Heart right ventricle (tissue), 16 donors: ENCODE measurements around the gene ELOVL5. TPM values are rescaled to one million over a fixed set of nuclear protein-coding genes. Genes with fewer than 3 reads are reported as not detected.
A peak's percentile ranks its signal among the peaks of the same experiment; 100 is the strongest.
"Not testable (repeated sequence)": the region's sequence is repeated elsewhere in the genome, so short reads cannot be mapped to it uniquely, and the experiment has no call there.

Source experiments
- ATAC-seq, 8 donors: fragments of 200-7000 bp; cut with Tn5 transposase; one replicate each; pipeline ENCODE4 v1.9.1; 2020; ENCODE audit warnings: mild to moderate bottlenecking in 8 of 8, moderate library complexity in 8 of 8, moderate number of reproducible peaks in 1 of 8
- DNase-seq, 2 donors: peaks; one replicate each; pipeline ENCODE4 v3.0.0-alpha.2; 2020
- H3K27ac ChIP-seq, 10 donors: fragments of 200-600 bp; sonication (generic) in 2 of 10; one replicate each; pipeline versions ENCODE4 v1.5.0 to v1.8.0; 2020 to 2022; ENCODE audit warnings: mild to moderate bottlenecking in 3 of 10
- H3K27me3 ChIP-seq, 7 donors: fragments of 200-600 bp; one replicate each; pipeline ENCODE4 v1.8.0; 2021 to 2022; ENCODE audit warnings: mild to moderate bottlenecking in 2 of 7
- H3K36me3 ChIP-seq, 9 donors: fragments of 200-600 bp; sonication (generic) in 1 of 9; one replicate each; pipeline versions ENCODE4 v1.5.0 to v1.8.0; 2020 to 2022; ENCODE audit warnings: mild to moderate bottlenecking in 2 of 9
- H3K4me1 ChIP-seq, 9 donors: fragments of 200-600 bp; sonication (generic) in 1 of 9; one replicate each; pipeline versions ENCODE4 v1.5.0 to v1.8.0; 2020 to 2022; ENCODE audit warnings: mild to moderate bottlenecking in 4 of 9
- H3K4me3 ChIP-seq, 10 donors: fragments of 200-600 bp; sonication (generic) in 2 of 10; one replicate each; pipeline versions ENCODE4 v1.5.0 to v1.8.0; 2020 to 2022; ENCODE audit warnings: mild to moderate bottlenecking in 7 of 10, moderate library complexity in 2 of 10
- H3K9me3 ChIP-seq, 11 donors: fragments of 200-600 bp in 10 of 11; sonication (generic) in 2 of 11; one replicate each; pipeline versions ENCODE4 v1.5.0 to v1.8.0; 2013 to 2022; ENCODE audit warnings: mild to moderate bottlenecking in 2 of 11, control low read depth in 1 of 11, moderate library complexity in 1 of 11
- WGBS, 2 donors: extraction: QIAGEN DNeasy Blood & Tissue Kit; methylation state at CpG; one replicate each; pipeline ENCODE4 v1.1.7; 2013; ENCODE audit warnings: inconsistent platforms in 1 of 2; 5-methylcytosine and 5-hydroxymethylcytosine counted together
- intact Hi-C, 10 donors: fragments of 100-400 bp; cut with DNase I; formaldehyde crosslinking; loops; one replicate each; pipeline versions ENCODE4 v1.11.1 to v1.14.2; 2022
- polyA plus RNA-seq, 2 donors: library from polyadenylated mRNA; stranded (reverse); fragments of 200-250 nt; gene quantifications; one replicate each; pipeline ENCODE4 v1.2.3, GENCODE V29; 2013
- total RNA-seq, 10 donors: library from RNA; stranded (reverse); fragmentation: NEBNext Ultra II Directional in 3 of 10; extraction: Animal tissue kit (Norgen Biotek cat#: 25700) in 3 of 10; gene quantifications; one replicate each; pipeline versions ENCODE4 v1.2.1 to v1.2.4, GENCODE V29; 2021 to 2023
- TF ChIP-seq, protein P1 (sequence below), 9 donors: fragments of 200-600 bp; sonication (generic) in 2 of 9; IDR thresholded peaks; one replicate each; pipeline versions ENCODE4 v1.5.0 to v1.8.0; 2021 to 2022; ENCODE audit warnings: antibody characterized with exemption in 9 of 9, mild to moderate bottlenecking in 5 of 9, moderate library complexity in 1 of 9
- donor health status: Arrhythmogenic right ventricular cardiomyopathy.
- donor health status: ischemic (EF 13 %, LVEDD 7.1; RV severe dilation, severe dysfunction).
- donor health status: healthy with polysubstance abuse.
- donor health status: DM: no; HTN: yes; CAD: no.
- donor health status: DM: no; HTN: no; CAD: no.
- donor health status: ischemic (EF 25% LVEDD 6.9; RV normal size, moderate dysfunction).
- donor health status: ischemic (EF 25% LVEDD 5.7; RV mildly dilated, moderate dysfunction).
- donor health status: healthy.
- donor health status: DM: yes; HTN: yes; CAD: no.
- donor health status: Ischemic cardiomyopathy.
- donor health status: ischemic (EF 35%, LVEDD 5.7; RV mildly dilated, moderate dysfunction).
- donor health status: nonischemic (EF 11% LVEDD 7.7; RV severe dilation, severe dysfunction).
- donor health status: DM: yes; HTN: yes; CAD: no.
- donor health status: PGD.
- donor health status: ischemic (EF 29% LVEDD 5.4; RV normal size, mild dysfunction).
- donor health status: nonischemic (EF 23%, LVEDD 6.1; RV moderate dilation, normal function).

The ELOVL5 gene
- total and polyA plus RNA-seq, 12 donors, result 16.9 to 48.1 (median 29.7) TPM

DNA sequence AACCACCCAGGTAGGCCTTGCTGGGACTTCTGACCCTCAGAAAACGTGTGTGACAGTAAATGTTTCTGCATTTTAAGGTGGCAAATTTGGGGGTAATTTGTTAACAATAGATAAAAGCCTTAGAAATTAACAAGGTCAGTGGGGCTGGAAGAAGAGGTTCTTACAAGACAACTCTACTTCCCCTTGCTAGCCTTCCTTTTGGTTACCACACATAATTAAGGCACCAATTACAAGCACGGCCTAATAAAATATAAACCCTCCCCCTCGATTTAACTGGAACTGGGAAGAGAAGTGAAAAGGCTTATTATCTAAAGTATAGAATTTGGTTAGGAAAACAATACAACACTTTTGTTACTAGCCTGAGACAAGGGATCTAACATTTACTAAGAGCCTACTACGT is 38.8 kb downstream of the ELOVL5 start:
- Histone ChIP-seq H3K4me1 (peaks cover 0 to 84% (median 52%) of the 10 kb centered on the region in 9 donors), H3K27me3 (no peaks in the 10 kb centered on the region), H3K4me3 (no peak overlapping the region), H3K9me3 (peaks cover 0 to 6% (median 0%) of the 10 kb centered on the region in 11 donors), H3K27ac (peak overlapping the region in 2 of 10 donors; percentile 31 to 35), H3K36me3 (no peaks in the 10 kb centered on the region)
- DNase-seq, result no peak
- no peak for ATAC-seq
- 84 to 87% methylated on average over 4 of the region's 4 CpGs for WGBS, 2 donors
- TF ChIP-seq, protein P1, sequence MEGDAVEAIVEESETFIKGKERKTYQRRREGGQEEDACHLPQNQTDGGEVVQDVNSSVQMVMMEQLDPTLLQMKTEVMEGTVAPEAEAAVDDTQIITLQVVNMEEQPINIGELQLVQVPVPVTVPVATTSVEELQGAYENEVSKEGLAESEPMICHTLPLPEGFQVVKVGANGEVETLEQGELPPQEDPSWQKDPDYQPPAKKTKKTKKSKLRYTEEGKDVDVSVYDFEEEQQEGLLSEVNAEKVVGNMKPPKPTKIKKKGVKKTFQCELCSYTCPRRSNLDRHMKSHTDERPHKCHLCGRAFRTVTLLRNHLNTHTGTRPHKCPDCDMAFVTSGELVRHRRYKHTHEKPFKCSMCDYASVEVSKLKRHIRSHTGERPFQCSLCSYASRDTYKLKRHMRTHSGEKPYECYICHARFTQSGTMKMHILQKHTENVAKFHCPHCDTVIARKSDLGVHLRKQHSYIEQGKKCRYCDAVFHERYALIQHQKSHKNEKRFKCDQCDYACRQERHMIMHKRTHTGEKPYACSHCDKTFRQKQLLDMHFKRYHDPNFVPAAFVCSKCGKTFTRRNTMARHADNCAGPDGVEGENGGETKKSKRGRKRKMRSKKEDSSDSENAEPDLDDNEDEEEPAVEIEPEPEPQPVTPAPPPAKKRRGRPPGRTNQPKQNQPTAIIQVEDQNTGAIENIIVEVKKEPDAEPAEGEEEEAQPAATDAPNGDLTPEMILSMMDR (IDR thresholded peaks at IDR 0.05), result no peak
- intact Hi-C loops, result loop anchor here in 2 of 10 donors (5.0 to 10.0 kb wide), 2 partner anchors 37 to 155 kb away; partner anchors contain the start of gene ELOVL5 (in 1 of the 2)

DNA sequence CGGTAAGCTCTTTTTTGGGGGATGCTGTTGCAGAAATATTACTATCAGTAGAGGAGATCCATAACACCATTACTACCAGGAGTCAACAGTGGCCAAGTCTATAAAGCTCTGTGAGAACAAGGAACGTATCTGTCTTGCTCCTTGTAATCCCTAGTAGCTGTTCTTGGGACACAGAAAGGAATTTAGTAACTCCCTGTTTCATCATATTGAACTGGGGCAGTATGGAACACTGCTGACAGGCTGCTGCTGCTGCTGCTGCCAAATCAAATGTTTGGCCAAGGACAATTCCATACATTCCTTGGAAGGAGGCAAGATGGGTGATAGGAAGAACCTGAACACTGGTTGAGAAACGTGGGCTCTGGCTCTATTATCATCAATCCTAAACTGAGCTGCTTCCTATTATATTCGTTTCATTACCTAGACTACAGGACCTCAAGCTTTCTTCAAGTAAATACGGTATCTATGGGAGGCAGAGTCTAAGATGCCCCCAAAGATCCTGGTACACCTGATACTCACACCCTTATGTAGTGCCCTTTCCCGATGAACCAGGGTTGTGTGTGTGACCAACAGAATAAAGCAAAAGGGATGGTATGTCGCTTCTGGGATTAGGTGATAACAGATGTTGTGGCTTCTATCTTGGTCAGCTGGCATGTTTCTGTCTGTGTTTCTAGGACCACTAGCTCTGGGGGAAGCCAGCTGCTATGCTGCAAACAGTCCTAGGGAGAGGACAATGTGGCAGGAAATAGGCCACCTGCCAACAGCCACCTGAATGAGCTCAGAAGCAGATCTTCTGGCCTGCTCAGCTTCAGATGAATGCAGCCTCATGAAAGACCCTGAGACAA is 39.5 kb downstream of the ELOVL5 start:
- Histone ChIP-seq H3K27me3 (no peaks in the 10 kb centered on the region), H3K9me3 (peaks cover 0 to 6% (median 0%) of the 10 kb centered on the region in 11 donors), H3K27ac (peak overlapping the region in 2 of 10 donors; percentile 31 to 35), H3K36me3 (no peaks in the 10 kb centered on the region), H3K4me3 (no peak overlapping the region), H3K4me1 (peaks cover 0 to 78% (median 46%) of the 10 kb centered on the region in 9 donors)
- WGBS, 2 donors, result 53 to 60% methylated on average over 7 of the region's 7 CpGs
- intact Hi-C loops, result loop anchor here in 1 of 10 donors (10.0 kb wide), 1 partner anchor 156 kb away; no protein-coding TSS in a partner anchor
- ATAC-seq (peak in 5 of 8 donors; percentile 36 to 63 (median 48)), DNase-seq (no peak)
- TF ChIP-seq, protein P1 (IDR thresholded peaks at IDR 0.05), result no peak

DNA sequence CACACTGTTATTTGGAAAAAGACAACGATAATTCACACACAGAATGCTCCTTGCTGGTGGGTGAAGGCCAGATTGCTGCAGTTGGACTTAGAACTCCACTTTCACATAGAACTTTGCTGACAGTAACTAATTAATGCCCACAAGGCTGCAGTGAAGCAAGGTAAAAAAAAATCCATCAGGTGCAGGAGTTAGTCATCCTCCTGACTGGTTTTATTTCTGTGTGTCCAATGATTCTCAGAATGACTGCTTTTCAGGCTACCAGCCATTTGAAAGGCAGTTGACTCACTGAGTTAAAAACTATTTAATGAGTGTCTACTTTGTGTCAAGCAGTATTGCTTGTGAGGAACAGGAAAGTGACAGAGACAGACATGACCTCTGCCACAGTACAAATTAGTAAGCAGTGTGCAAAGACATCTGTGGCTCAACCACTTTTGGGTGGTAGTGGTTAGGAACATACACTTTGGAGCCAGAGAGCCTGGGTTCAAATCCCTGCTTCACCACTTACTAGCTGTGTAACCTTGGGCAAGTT is 41.9 kb downstream of the ELOVL5 start:
- Histone ChIP-seq H3K9me3 (no peaks in the 10 kb centered on the region), H3K4me1 (peaks cover 0 to 77% (median 60%) of the 10 kb centered on the region in 9 donors), H3K36me3 (no peaks in the 10 kb centered on the region), H3K4me3 (no peak overlapping the region), H3K27me3 (no peaks in the 10 kb centered on the region), H3K27ac (peak overlapping the region in 2 of 10 donors; percentile 3 to 7)
- DNase-seq (no peak), ATAC-seq (peak in 1 of 8 donors; percentile 30)
- intact Hi-C loops, result loop anchor here in 1 of 10 donors (10.0 kb wide), 1 partner anchor 158 kb away; no protein-coding TSS in a partner anchor
- WGBS, 2 donors, result 84% methylated on average over 1 of the region's 1 CpG
- TF ChIP-seq, protein P1 (IDR thresholded peaks at IDR 0.05), result no peak

DNA sequence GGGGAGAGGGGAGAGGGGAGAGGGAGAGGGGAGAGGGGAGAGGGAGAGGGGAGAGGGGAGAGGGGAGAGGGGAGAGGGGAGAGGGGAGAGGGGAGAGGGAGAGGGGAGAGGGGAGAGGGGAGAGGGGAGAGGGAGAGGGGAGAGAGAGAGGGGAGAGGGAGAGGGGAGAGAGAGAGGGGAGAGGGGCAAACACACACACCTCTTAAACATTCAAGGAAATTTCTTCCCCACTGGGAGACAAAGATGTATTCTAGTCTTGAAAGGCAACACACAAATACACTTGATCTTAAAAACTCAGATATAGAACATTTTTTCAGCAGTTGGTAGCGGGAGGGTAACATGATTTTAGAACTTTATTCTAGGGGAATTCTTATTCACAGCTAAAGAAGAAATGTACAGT is 42.5 kb downstream of the ELOVL5 start:
- not testable (repeated sequence) for ATAC-seq, DNase-seq, H3K36me3 ChIP-seq, H3K27me3 ChIP-seq, H3K4me3 ChIP-seq, H3K9me3 ChIP-seq
- intact Hi-C loops, result loop anchor here in 1 of 10 donors (10.0 kb wide), 1 partner anchor 159 kb away; no protein-coding TSS in a partner anchor
- 98 to 100% methylated on average over 1 of the region's 1 CpG for WGBS, 2 donors
- H3K4me1 ChIP-seq, result peaks cover 0 to 80% (median 67%) of the 10 kb centered on the region in 9 donors
- peak overlapping the region in 2 of 10 donors; percentile 3 to 7 for H3K27ac ChIP-seq

DNA sequence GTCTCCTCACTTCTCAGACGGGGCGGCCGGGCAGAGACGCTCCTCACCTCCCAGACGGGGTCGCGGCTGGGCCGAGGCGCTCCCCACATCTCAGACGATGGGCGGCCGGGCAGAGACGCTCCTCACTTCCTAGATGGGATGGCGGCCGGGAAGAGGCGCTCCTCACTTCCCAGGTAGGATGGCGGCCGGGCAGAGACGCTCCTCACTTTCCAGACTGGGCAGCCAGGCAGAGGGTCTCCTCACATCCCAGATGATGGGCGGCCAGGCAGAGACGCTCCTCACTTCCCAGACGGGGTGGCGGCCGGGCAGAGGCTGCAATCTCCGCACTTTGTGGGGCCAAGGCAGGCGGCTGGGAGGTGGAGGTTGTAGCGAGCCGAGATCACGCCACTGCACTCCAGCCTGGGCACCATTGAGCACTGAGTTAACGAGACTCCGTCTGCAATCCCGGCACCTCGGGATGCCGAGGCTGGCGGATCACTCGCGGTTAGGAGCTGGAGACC is 43.2 kb downstream of the ELOVL5 start:
- WGBS, 2 donors, result 94 to 98% methylated on average over 21 to 37 of the region's 37 CpGs
- not testable (repeated sequence) for DNase-seq, H3K36me3 ChIP-seq, H3K9me3 ChIP-seq, ATAC-seq, H3K27me3 ChIP-seq, H3K27ac ChIP-seq, H3K4me3 ChIP-seq
- peaks cover 2 to 80% (median 73%) of the 10 kb centered on the region in 9 donors for H3K4me1 ChIP-seq
- intact Hi-C loops, result loop anchor here in 1 of 10 donors (10.0 kb wide), 1 partner anchor 159 kb away; no protein-coding TSS in a partner anchor

DNA sequence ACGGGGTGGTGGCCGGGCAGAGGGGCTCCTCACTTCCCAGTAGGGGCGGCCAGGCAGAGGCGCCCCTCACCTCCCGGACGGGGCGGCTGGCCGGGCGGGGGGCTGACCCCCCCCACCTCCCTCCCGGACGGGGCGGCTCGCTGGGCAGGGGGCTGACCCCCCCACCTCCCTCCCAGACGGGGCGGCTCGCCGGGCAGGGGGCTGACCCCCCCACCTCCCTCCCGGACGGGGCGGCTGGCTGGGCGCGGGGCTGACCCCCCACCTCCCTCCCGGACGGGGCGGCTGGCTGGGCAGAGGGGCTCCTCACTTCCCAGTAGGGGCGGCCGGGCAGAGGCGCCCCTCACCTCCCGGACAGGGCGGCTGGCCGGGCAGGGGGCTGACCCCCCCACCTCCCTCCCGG is 43.8 kb downstream of the ELOVL5 start:
- 94 to 98% methylated on average over 16 to 23 of the region's 32 CpGs for WGBS, 2 donors
- intact Hi-C loops, result loop anchor here in 4 of 10 donors (5.0 to 10.0 kb wide), 2 partner anchors 42 to 160 kb away; partner anchors contain the start of gene ELOVL5 (in 3 of the 4)
- H3K27me3 ChIP-seq, ATAC-seq, H3K9me3 ChIP-seq, DNase-seq, H3K27ac ChIP-seq, H3K4me3 ChIP-seq, H3K36me3 ChIP-seq: not testable (repeated sequence)
- H3K4me1 ChIP-seq, result peaks cover 6 to 80% (median 74%) of the 10 kb centered on the region in 9 donors
